Right lobe of liver (tissue), 6 donors: ENCODE results near the gene SLC38A3. TPM values are rescaled to one million over a fixed set of nuclear protein-coding genes. Genes with fewer than 3 reads are reported as not detected.
A peak's percentile ranks its signal among the peaks of the same experiment; 100 is the strongest.

ENCODE experiments used
- ATAC-seq, 4 donors: fragments of 200-7000 bp; cut with Tn5 transposase; one replicate each; pipeline ENCODE4 v1.9.1; 2020; ENCODE audit warnings: mild to moderate bottlenecking in 4 of 4, moderate library complexity in 4 of 4
- DNase-seq, 3 donors: peaks; one replicate each; pipeline ENCODE4 v3.0.0-alpha.2; 2020
- H3K27ac ChIP-seq, 3 donors: fragments of 200-600 bp; one replicate each; pipeline ENCODE4 v1.8.0; 2022
- H3K27me3 ChIP-seq, 2 donors: fragments of 200-600 bp; one replicate each; pipeline ENCODE4 v1.8.0; 2022
- H3K36me3 ChIP-seq, 4 donors: fragments of 200-600 bp; sonication (generic) in 1 of 4; one replicate each; pipeline versions ENCODE4 v1.5.1 to v1.8.0; 2017 to 2022; ENCODE audit warnings: control low read depth in 1 of 4
- H3K4me1 ChIP-seq, 4 donors: fragments of 200-600 bp; sonication (generic) in 1 of 4; one replicate each; pipeline versions ENCODE4 v1.5.1 to v1.8.0; 2017 to 2022; ENCODE audit warnings: control low read depth in 1 of 4
- H3K4me3 ChIP-seq, 3 donors: fragments of 200-600 bp; one replicate each; pipeline ENCODE4 v1.8.0; 2022
- H3K9me3 ChIP-seq, 4 donors: fragments of 200-600 bp; sonication (generic) in 1 of 4; one replicate each; pipeline versions ENCODE4 v1.5.1 to v1.8.0; 2017 to 2022; ENCODE audit warnings: control low read depth in 1 of 4
- POLR2A ChIP-seq: fragments of 450-650 bp; IDR thresholded peaks from one replicate; pipeline ENCODE4 v1.6.1; 2017; ENCODE audit warnings: antibody characterized with exemption, mild to moderate bottlenecking
- WGBS: methylation state at CpG from one replicate; pipeline ENCODE4 v1.1.6; 2018; ENCODE audit warnings: low coverage, low lambda C conversion rate; ENCODE audit not compliant: insufficient coverage; ENCODE audit errors: missing lambda C conversion rate; 5-methylcytosine and 5-hydroxymethylcytosine counted together
- intact Hi-C, 2 donors: fragments of 100-400 bp; cut with DNase I; formaldehyde crosslinking; loops; one replicate each; pipeline versions ENCODE4 v1.11.2 to v1.14.1; 2022
- total RNA-seq, 6 experiments: library from RNA; depleted of rRNA in 2 of 6; stranded (reverse); fragments of >200 nt in 2 of 6; fragmentation: NEBNext Ultra II Directional in 3 of 6; extraction: Animal tissue kit (Norgen Biotek cat#: 25700) in 3 of 6; gene quantifications; one replicate each; pipeline versions ENCODE4 v1.1.0 to v1.2.4, GENCODE V29; 2016 to 2023
- TF ChIP-seq, protein P1 (sequence below), 4 donors: fragments of 200-600 bp in 3 of 4; fragments of 450-650 bp in 1 of 4; IDR thresholded peaks; one replicate each; pipeline versions ENCODE4 v1.5.1 to v1.8.0; 2016 to 2022; ENCODE audit warnings: antibody characterized with exemption in 4 of 4, mild to moderate bottlenecking in 2 of 4
- donor health status: DM: no; HTN: yes; CAD: no.
- donor health status: DM: no; HTN: no; CAD: no.
- donor health status: DM: no; HTN: no; CAD: no.
- donor health status: DM: no; HTN: yes; CAD: no.
- donor health status: DM: no; HTN: yes; CAD: no.

The SLC38A3 gene
- total RNA-seq, 6 experiments from 2014 or later = 77.7 to 311 (median 190) TPM

DNA sequence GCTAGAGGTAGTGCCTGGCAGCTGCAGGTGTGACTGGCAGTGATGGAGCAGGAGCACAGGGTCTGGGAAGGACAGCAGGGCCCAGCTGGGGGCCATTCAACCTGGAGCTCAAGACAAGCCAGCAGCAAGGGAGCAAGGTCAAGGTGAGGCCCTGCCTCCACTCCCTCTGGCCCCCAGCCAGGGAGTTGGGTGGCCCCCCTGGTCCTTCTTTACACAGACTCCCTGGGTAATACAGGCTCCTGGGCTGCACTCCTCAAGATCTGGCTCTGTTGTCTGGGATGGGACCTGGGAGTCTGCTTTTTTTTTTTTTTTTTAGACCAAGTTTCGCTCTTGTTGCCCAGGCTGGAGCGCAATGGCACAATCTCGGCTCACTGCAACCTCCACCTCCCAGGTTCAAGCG, 45.4 kb downstream of the SLC38A3 start:
- no CpG with 5 or more reads among the region's 4 CpGs for WGBS
- no peak overlapping the region for H3K4me3 ChIP-seq
- no peak for TF ChIP-seq POLR2A
- TF ChIP-seq, protein P1, sequence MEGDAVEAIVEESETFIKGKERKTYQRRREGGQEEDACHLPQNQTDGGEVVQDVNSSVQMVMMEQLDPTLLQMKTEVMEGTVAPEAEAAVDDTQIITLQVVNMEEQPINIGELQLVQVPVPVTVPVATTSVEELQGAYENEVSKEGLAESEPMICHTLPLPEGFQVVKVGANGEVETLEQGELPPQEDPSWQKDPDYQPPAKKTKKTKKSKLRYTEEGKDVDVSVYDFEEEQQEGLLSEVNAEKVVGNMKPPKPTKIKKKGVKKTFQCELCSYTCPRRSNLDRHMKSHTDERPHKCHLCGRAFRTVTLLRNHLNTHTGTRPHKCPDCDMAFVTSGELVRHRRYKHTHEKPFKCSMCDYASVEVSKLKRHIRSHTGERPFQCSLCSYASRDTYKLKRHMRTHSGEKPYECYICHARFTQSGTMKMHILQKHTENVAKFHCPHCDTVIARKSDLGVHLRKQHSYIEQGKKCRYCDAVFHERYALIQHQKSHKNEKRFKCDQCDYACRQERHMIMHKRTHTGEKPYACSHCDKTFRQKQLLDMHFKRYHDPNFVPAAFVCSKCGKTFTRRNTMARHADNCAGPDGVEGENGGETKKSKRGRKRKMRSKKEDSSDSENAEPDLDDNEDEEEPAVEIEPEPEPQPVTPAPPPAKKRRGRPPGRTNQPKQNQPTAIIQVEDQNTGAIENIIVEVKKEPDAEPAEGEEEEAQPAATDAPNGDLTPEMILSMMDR (IDR thresholded peaks at IDR 0.05) = no peak
- H3K36me3 ChIP-seq = peaks cover 0 to 9% (median 4%) of the 10 kb centered on the region in 4 donors
- H3K4me1 ChIP-seq = peaks cover 0 to 70% (median 26%) of the 10 kb centered on the region in 4 donors
- no peak for ATAC-seq
- no peaks in the 10 kb centered on the region for H3K27me3 ChIP-seq
- intact Hi-C loops = no loop called here
- H3K27ac ChIP-seq = no peak overlapping the region
- no peak for DNase-seq
- no peaks in the 10 kb centered on the region for H3K9me3 ChIP-seq

DNA sequence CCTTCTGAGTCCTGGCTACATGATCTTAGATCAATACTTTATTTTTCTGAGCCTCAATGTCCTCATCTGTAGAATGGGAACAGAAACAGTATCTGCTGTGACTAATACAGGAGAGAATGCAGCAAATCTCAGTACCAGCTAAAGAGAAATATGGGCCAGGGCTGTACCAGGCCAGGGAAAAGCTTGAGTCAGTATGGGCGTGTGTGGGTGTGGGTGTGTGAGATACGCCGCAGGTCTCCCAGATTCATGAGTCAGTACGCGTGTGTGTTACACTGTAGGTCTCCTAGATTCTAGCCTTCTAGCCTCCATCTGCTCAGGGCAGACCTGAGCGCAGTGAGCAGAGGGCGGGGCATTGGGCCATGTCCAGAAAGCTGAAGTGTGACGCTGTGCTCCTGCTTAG, 46.1 kb downstream of the SLC38A3 start:
- WGBS = 57% methylated on average over 3 of the region's 8 CpGs
- Histone ChIP-seq H3K4me1 (peaks cover 0 to 64% (median 27%) of the 10 kb centered on the region in 4 donors), H3K27ac (no peak overlapping the region), H3K4me3 (no peak overlapping the region), H3K27me3 (no peaks in the 10 kb centered on the region), H3K36me3 (peaks cover 0 to 13% (median 5%) of the 10 kb centered on the region in 4 donors), H3K9me3 (no peaks in the 10 kb centered on the region)
- no peak for DNase-seq
- intact Hi-C loops = no loop called here
- no peak for TF ChIP-seq POLR2A
- TF ChIP-seq, protein P1 (IDR thresholded peaks at IDR 0.05) = no peak
- ATAC-seq = no peak

DNA sequence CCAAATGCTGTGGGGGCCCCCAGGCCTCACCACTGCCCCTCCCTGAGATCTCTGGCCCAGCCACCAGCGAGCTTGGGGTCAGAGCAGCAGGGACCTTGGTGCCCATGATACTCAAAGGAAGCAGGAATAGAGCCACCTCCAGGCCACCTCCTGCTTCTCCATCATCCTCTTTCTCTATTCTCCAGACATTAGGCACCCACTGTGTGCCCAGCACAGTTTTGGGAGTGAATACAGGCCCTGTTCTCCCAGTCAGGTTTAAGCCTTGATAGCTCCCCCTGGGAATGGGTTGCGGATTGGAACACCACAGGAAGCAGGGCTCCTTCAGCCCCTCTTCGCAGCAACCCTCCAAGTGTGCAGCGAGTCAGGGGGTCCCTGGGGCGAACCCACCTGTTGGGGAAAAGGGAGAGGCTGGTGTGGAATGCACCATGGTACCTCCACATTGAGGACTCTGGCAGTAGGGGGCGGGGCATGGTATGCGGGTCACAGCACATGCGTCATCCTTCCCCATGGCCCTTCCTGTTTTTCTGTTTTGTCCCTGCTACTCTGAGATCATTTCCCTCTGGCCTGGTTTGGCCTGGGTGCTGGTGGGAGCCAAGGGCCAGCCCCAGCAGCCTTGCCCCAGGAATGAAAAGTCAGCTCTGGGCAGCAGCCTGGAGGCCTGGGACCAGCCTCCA, 49.6 kb downstream of the SLC38A3 start:
- TF ChIP-seq, protein P1 (IDR thresholded peaks at IDR 0.05) = no peak
- no peak for TF ChIP-seq POLR2A
- Histone ChIP-seq H3K4me3 (no peak overlapping the region), H3K27me3 (no peaks in the 10 kb centered on the region), H3K36me3 (peaks cover 0 to 32% (median 22%) of the 10 kb centered on the region in 4 donors), H3K4me1 (peaks cover 0 to 37% (median 18%) of the 10 kb centered on the region in 4 donors), H3K9me3 (no peaks in the 10 kb centered on the region), H3K27ac (peak overlapping the region; percentile 76 to 83 (median 78))
- DNase-seq = peak; percentile 75 to 81 (median 79)
- intact Hi-C loops = no loop called here
- WGBS = 27% methylated on average over 2 of the region's 8 CpGs
- peak; percentile 39 to 67 (median 65) for ATAC-seq

DNA sequence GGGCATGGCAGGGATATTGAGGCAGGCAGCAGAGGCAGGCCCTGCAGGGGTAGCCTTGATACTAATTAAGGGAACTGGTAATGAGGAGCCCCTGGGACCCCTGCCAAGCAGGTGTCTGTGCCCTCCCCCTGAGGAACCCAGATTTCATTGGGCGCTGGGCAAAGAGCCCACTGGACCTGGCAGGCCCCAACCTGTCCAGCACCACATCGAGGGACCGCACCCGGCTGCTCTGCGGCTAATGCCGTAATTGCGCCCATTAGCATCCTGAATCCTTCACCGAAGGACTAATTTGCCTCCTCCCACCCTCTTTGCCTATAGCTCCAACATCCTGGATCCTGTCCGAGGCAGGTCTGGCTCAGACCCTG, 50.2 kb downstream of the SLC38A3 start:
- intact Hi-C loops = no loop called here
- Histone ChIP-seq H3K9me3 (no peaks in the 10 kb centered on the region), H3K27me3 (no peaks in the 10 kb centered on the region), H3K4me1 (peaks cover 0 to 34% (median 15%) of the 10 kb centered on the region in 4 donors), H3K4me3 (no peak overlapping the region), H3K36me3 (peaks cover 0 to 32% (median 22%) of the 10 kb centered on the region in 4 donors), H3K27ac (peak overlapping the region; percentile 76 to 83 (median 78))
- ATAC-seq (no peak), DNase-seq (no peak)
- no CpG with 5 or more reads among the region's 9 CpGs for WGBS
- TF ChIP-seq, protein P1 (IDR thresholded peaks at IDR 0.05) = no peak
- no peak for TF ChIP-seq POLR2A
